Peyer's patch (tissue), 4 donors: ENCODE data around the gene SMG7. TPM values are rescaled to one million over a fixed set of nuclear protein-coding genes. Genes with fewer than 3 reads are reported as not detected.

Experiments used
- DNase-seq, 3 donors: peaks; one replicate each; pipeline ENCODE4 v3.0.0-alpha.2; 2017 to 2019
- H3K27ac ChIP-seq, 4 donors: fragments of 200-600 bp; sonication (generic); one replicate each; pipeline ENCODE4 v1.5.1; 2016 to 2019
- H3K27me3 ChIP-seq, 2 donors: fragments of 200-600 bp; sonication (generic); one replicate each; pipeline ENCODE4 v1.5.1; 2019
- H3K36me3 ChIP-seq, 3 donors: fragments of 200-600 bp; sonication (generic); one replicate each; pipeline ENCODE4 v1.5.1; 2016 to 2019
- H3K4me1 ChIP-seq, 4 donors: fragments of 200-600 bp; sonication (generic); one replicate each; pipeline ENCODE4 v1.5.1; 2016 to 2019
- H3K4me3 ChIP-seq, 4 donors: fragments of 200-600 bp; sonication (generic); 1 replicate in 3 of 4; 2 replicates in 1 of 4; pipeline ENCODE4 v1.5.1; 2016 to 2019; ENCODE audit warnings: mild to moderate bottlenecking in 1 of 4
- H3K9me3 ChIP-seq, 4 donors: fragments of 200-600 bp; sonication (generic); one replicate each; pipeline ENCODE4 v1.5.1; 2016 to 2019; ENCODE audit warnings: mild to moderate bottlenecking in 1 of 4
- POLR2A ChIP-seq, 2 donors: fragments of 450-650 bp; IDR thresholded peaks; one replicate each; pipeline ENCODE4 v1.5.1; 2017; ENCODE audit warnings: antibody characterized with exemption in 2 of 2, mild to moderate bottlenecking in 2 of 2, moderate library complexity in 2 of 2
- total RNA-seq, 4 donors: library from RNA; depleted of rRNA; stranded (reverse); fragments of >200 nt; gene quantifications; one replicate each; pipeline ENCODE4 v1.1.0, GENCODE V29; 2016
- TF ChIP-seq, protein P1 (sequence below), 6 experiments: fragments of 450-650 bp in 4 of 6; fragments of 200-600 bp in 2 of 6; sonication (generic) in 1 of 6; IDR thresholded peaks; one replicate each; pipeline ENCODE4 v1.5.1; 2017 to 2019; ENCODE audit warnings: antibody characterized with exemption in 6 of 6, mild to moderate bottlenecking in 3 of 6, moderate library complexity in 1 of 6

Gene SMG7
- total RNA-seq, 4 donors from 2014 or later: 46.2 to 72.7 (median 54.3) TPM

- Histone ChIP-seq H3K36me3 (no peaks in the 10 kb centered on the region), H3K27me3 (no peaks in the 10 kb centered on the region), H3K9me3 (no peaks in the 10 kb centered on the region), H3K27ac (no peak overlapping the region), H3K4me3 (no peak overlapping the region), H3K4me1 (no peaks in the 10 kb centered on the region)
- DNase-seq: no peak
- no peak for TF ChIP-seq POLR2A (IDR thresholded peaks at IDR 0.05)
- TF ChIP-seq, protein P1, sequence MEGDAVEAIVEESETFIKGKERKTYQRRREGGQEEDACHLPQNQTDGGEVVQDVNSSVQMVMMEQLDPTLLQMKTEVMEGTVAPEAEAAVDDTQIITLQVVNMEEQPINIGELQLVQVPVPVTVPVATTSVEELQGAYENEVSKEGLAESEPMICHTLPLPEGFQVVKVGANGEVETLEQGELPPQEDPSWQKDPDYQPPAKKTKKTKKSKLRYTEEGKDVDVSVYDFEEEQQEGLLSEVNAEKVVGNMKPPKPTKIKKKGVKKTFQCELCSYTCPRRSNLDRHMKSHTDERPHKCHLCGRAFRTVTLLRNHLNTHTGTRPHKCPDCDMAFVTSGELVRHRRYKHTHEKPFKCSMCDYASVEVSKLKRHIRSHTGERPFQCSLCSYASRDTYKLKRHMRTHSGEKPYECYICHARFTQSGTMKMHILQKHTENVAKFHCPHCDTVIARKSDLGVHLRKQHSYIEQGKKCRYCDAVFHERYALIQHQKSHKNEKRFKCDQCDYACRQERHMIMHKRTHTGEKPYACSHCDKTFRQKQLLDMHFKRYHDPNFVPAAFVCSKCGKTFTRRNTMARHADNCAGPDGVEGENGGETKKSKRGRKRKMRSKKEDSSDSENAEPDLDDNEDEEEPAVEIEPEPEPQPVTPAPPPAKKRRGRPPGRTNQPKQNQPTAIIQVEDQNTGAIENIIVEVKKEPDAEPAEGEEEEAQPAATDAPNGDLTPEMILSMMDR (IDR thresholded peaks at IDR 0.05): no peak
Measured at GRCh38 chr1:183449223-183449770, 23.0 kb upstream of the SMG7 start.

GRCh38 chr1:183450093-183450492, 22.2 kb upstream of the SMG7 start:
- Histone ChIP-seq H3K36me3 (no peaks in the 10 kb centered on the region), H3K27me3 (no peaks in the 10 kb centered on the region), H3K4me3 (no peak overlapping the region), H3K9me3 (no peaks in the 10 kb centered on the region), H3K27ac (no peak overlapping the region), H3K4me1 (no peaks in the 10 kb centered on the region)
- no peak for TF ChIP-seq POLR2A (IDR thresholded peaks at IDR 0.05)
- TF ChIP-seq, protein P1 (IDR thresholded peaks at IDR 0.05): no peak
- DNase-seq: no peak

- Histone ChIP-seq H3K9me3 (no peaks in the 10 kb centered on the region), H3K36me3 (no peaks in the 10 kb centered on the region), H3K27ac (no peak overlapping the region), H3K27me3 (no peaks in the 10 kb centered on the region), H3K4me1 (no peaks in the 10 kb centered on the region), H3K4me3 (no peak overlapping the region)
- TF ChIP-seq, protein P1 (IDR thresholded peaks at IDR 0.05): no peak
- TF ChIP-seq POLR2A (IDR thresholded peaks at IDR 0.05): no peak
- no peak for DNase-seq
Measured at GRCh38 chr1:183454377-183454776, 17.9 kb upstream of the SMG7 start.

GRCh38 chr1:183456826-183457225, 15.5 kb upstream of the SMG7 start:
- TF ChIP-seq POLR2A (IDR thresholded peaks at IDR 0.05): no peak
- TF ChIP-seq, protein P1 (IDR thresholded peaks at IDR 0.05): no peak

DNA sequence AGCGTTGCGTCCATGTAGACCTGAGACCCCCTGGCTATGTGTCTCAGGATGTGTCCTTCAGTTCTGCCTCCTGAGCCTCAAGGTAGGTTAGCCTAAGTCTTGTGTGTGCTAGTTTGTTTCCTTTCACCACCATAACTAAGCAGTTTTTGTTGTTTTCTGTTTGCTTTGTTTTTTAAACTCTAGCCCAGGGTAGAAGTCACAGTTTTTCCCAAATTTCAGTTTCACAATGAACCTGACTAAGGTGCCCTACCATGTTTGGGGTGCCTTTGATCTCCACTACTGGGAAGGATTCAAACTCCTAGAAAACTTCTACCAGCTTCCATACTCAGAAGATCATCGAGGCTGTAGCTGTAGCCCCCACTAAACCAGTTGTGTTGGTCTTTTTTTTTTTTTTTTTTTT, 14.8 kb upstream of the SMG7 start:
- Histone ChIP-seq H3K9me3 (no peaks in the 10 kb centered on the region), H3K27ac (no peak overlapping the region), H3K4me3 (no peak overlapping the region), H3K4me1 (no peaks in the 10 kb centered on the region), H3K27me3 (no peaks in the 10 kb centered on the region), H3K36me3 (no peaks in the 10 kb centered on the region)
- TF ChIP-seq, protein P1 (IDR thresholded peaks at IDR 0.05): no peak
- TF ChIP-seq POLR2A (IDR thresholded peaks at IDR 0.05): no peak
- no peak for DNase-seq

More at GRCh38 chr1:183456826-183457225, 15.5 kb upstream of the SMG7 start:
- no peaks in the 10 kb centered on the region for H3K27me3 ChIP-seq
- H3K4me1 ChIP-seq: no peaks in the 10 kb centered on the region
- H3K4me3 ChIP-seq: no peak overlapping the region
- DNase-seq: no peak
- H3K27ac ChIP-seq: no peak overlapping the region
- no peaks in the 10 kb centered on the region for H3K36me3 ChIP-seq
- no peaks in the 10 kb centered on the region for H3K9me3 ChIP-seq

DNA sequence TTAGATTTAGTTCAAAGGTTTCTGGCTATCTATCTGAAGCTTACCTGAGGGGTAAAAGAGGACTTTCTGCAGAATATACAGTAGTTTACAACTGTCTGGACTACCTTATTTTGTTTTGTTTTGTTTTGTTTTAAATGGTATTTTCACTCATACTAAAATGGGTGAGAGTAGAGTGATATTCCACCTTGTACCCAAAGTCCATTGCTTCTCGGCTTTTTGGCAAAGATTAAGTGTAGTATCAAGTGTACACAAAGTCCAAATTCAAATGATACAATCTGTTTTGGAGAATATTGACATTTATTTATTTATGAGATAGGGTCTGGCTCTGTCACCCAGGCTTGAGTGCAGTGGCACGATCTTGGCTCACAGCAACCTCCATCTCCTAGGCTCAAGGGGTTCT, 11.7 kb upstream of the SMG7 start:
- DNase-seq: no peak
- H3K36me3 ChIP-seq: no peaks in the 10 kb centered on the region
- H3K4me3 ChIP-seq: no peak overlapping the region
- no peaks in the 10 kb centered on the region for H3K9me3 ChIP-seq
- TF ChIP-seq POLR2A (IDR thresholded peaks at IDR 0.05): no peak
- TF ChIP-seq, protein P1 (IDR thresholded peaks at IDR 0.05): no peak
- no peak overlapping the region for H3K27ac ChIP-seq
- no peaks in the 10 kb centered on the region for H3K27me3 ChIP-seq
- H3K4me1 ChIP-seq: no peaks in the 10 kb centered on the region
